Vagina (tissue), 2 donors: ENCODE measurements around the gene LCAT.
A peak's percentile ranks its signal among the peaks of the same experiment; 100 is the strongest.

Experiments used
- POLR2A ChIP-seq, 2 donors: fragments of 450-650 bp; IDR thresholded peaks; one replicate each; pipeline ENCODE4 v1.6.1; 2017; ENCODE audit warnings: antibody characterized with exemption in 2 of 2, mild to moderate bottlenecking in 2 of 2, moderate library complexity in 2 of 2
- POLR2AphosphoS5 ChIP-seq, 2 donors: sonication (generic); formaldehyde crosslinking; IDR thresholded peaks; one replicate each; pipeline ENCODE4 v1.9.0; 2017; ENCODE audit warnings: antibody characterized with exemption in 2 of 2, mild to moderate bottlenecking in 2 of 2, low read depth in 1 of 2; ENCODE audit not compliant: insufficient read depth in 1 of 2

DNA sequence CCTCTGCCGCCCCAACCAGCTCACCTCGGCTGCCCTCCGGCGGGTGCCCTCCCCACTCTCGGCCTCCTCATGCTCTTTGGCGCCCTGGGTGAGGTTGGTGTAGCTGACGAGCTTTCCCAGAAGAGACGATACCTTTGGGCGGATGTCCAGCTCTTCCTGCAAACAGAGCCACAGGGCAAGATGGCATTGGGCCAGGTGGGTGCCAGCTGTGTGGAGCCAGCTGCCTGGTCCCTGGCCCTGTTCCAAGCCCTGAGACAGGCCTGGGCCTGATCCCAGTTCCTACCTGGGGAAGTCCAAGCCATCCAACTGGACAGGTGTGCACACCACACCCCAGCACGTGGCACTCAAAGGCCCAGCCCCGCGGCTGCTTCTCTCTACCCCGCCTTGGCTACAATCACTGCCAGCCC lies 17.6 kb upstream of the LCAT start:
- TF ChIP-seq POLR2AphosphoS5 (IDR thresholded peaks at IDR 0.05; ENCODE audit: insufficient read depth in 1 of 2, low read depth in 1 of 2) (peak in 1 of 2 donors; percentile 52), POLR2A (IDR thresholded peaks at IDR 0.05) (no peak)
